ENCODE data around the gene CNDP2.
A peak's percentile ranks its signal among the peaks of the same experiment; 100 is the strongest.
"Not testable (repeated sequence)": the region's sequence is repeated elsewhere in the genome, so short reads cannot be mapped to it uniquely, and the experiment has no call there.

CNDP2 gene

GRCh38 chr18:74514860-74515495 lies 18.8 kb downstream of the CNDP2 start:
- DNase-seq, result no peak
- intact Hi-C loops (cut with DNase I), result no loop called here

- no peak for DNase-seq
- intact Hi-C loops (cut with DNase I), result no loop called here
Measured at GRCh38 chr18:74515620-74516231, 19.6 kb downstream of the CNDP2 start.

GRCh38 chr18:74516271-74517235 lies 20.4 kb downstream of the CNDP2 start:
- intact Hi-C loops (cut with DNase I), result no loop called here

DNA sequence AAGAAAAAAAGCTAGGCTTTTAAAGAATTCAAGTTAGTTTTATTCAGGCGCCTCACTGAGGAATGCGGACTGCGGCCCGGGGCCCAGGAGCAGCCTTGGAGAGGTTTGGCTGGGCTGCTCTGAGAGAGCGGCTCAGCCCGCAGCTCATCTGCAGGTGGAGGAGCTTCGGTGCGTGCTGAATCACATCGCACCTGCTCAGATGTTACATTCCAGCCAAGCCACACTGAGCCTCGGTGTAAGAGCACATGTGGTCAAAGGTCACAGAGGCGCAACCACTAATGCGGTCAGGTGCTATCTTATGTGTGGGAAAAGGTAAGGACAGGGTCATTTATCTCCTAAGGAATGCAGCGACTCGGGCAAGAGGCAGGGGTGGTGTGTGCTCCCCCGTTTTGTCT lies 21.1 kb downstream of the CNDP2 start:
- DNase-seq, result no peak

More at GRCh38 chr18:74516271-74517235, 20.4 kb downstream of the CNDP2 start:
- no peak for DNase-seq

GRCh38 chr18:74518456-74519295 lies 22.5 kb downstream of the CNDP2 start:
- intact Hi-C loops (cut with DNase I), result no loop called here
- DNase-seq, result no peak

More for the DNA sequence above, 21.1 kb downstream of the CNDP2 start:
- intact Hi-C loops (cut with DNase I), result no loop called here

GRCh38 chr18:74519320-74520095 lies 23.3 kb downstream of the CNDP2 start:
- no peak for DNase-seq
- intact Hi-C loops (cut with DNase I), result no loop called here

DNA sequence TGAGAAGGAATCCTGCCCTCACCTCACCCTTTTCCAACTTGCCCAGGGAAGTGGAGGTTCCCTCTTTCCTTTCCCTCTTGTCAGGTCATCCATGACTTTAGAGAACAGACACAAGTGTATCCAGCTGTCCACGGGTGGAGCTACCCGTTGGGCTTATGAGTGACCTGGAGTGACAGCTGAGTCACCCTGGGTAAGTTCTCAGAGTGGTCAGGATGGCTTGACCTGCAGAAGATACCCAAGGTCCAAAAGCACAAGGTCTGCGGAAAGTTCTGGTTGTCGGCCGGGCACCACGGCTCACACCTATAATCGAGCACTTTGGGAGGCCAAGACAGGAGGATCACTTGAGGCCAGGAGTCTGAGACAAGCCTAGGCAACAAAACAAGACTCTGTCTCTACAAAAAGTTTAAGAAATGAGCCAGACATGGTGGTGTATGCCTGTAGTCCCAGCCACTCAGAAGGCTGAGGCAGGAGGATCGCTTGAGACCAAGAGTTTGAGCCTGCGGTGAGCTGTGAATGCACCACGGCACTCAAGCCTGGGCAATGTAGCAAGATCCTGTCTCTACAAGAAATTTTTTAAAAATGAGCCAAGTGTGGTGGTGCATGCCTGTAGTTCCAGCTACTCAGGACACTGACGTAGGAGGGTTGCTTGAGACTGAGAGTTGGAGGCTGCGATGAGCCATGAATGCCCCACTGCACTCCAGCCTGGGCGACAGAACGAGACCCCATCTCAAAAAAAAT lies 24.1 kb downstream of the CNDP2 start:
- intact Hi-C loops (cut with DNase I), result no loop called here
- no peak for DNase-seq

GRCh38 chr18:74521068-74521725 lies 25.0 kb downstream of the CNDP2 start:
- DNase-seq, result no peak
- intact Hi-C loops (cut with DNase I), result no loop called here

DNA sequence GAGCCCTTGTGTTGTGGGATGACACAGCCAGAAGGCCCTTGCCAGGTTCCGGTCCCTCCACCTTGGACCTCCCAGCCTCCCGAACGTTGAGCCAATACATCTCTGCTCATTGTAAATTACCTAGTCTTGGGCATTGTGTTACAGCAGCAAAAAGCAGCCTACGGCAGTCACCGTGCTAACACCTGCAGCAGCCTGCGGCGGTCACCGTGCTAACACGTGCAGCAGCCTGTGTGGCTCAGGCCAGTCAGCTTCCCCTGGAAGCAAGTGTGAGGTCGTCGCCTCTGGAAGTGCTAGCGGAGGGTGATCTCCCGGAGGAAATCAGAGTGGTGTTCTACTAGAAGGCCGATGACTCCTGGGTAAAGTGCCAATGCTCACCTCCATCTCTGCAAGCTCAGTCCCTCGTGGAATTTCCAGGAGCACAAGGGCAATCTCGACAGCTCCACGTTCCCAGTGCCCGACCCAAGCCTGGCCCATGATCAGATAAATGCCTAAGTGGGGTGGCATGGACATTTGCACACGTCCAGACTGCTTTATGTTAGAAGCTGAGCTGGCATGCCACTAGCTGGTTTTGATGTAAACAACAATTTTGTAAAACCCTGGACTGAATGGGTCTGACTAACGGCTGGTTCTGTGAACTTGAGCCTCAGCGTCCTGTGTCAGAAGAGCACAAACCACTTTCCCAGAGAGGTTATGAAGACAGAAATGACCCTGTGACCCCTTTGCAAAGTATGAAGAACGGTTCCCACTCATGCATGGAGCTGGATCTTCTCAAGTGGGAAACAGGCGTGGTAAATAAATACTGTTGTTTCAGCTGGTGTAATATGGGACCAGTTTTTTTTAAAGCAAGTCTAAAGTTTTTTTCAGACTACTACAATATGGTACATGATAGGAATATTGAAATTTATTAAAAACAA lies 26.7 kb downstream of the CNDP2 start:
- intact Hi-C loops (cut with DNase I), result no loop called here
- peak in 1 of 10 donors; percentile 73 for DNase-seq

DNA sequence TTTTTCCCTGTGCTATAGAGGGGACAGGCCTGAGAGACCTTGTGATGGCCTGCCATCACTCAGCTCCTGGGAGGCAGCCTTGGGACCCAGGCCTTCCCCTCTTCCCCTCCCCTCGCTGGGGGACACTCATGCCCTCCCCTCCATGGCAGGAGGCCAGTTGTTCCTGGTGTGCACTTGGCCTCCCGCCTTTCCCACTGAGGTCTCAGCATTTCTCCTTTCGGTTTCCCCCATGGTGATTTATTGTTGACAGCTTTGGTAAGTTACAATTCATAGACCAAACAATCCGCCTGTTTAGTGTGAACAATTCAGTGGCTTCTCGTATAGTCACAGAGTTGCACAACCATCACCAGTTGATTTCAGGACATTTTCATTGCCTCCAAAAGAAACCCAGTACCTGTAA lies 27.9 kb downstream of the CNDP2 start:
- DNase-seq, result peak in 2 of 10 donors; percentile 7 to 75
- intact Hi-C loops (cut with DNase I), result no loop called here

DNA sequence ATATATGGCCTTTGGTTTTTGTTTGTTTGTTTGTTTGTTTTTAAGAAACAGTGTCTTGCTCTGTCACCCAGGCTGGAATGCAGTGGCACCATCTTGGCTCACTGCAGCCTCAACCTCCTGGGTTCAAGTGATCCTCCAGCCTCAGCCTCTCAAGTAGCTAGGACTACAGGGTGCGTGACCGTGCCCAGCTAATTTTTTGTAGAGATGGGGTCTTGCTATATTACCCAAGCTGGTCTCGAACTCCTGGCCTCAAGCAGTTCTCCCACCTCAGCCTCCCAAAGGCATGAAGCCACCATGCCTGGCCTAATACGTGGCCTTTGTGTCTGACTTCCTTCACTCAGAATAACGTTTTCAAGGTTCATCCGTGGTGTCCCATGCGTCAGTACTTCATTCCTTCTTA lies 28.8 kb downstream of the CNDP2 start:
- DNase-seq, result peak in 1 of 10 donors; percentile 36
- intact Hi-C loops (cut with DNase I), result not testable (repeated sequence)

GRCh38 chr18:74525741-74526140 lies 29.6 kb downstream of the CNDP2 start:
- DNase-seq, result peak in 2 of 10 donors; percentile 5 to 79
- intact Hi-C loops (cut with DNase I), result no loop called here

- intact Hi-C loops (cut with DNase I), result no loop called here
Measured at GRCh38 chr18:74526488-74526887, 30.3 kb downstream of the CNDP2 start.

GRCh38 chr18:74528478-74528877 lies 32.3 kb downstream of the CNDP2 start:
- no peak for DNase-seq
- intact Hi-C loops (cut with DNase I), result no loop called here

More at GRCh38 chr18:74526488-74526887, 30.3 kb downstream of the CNDP2 start:
- DNase-seq, result no peak

GRCh38 chr18:74528913-74529312 lies 32.8 kb downstream of the CNDP2 start:
- intact Hi-C loops (cut with DNase I), result no loop called here
- DNase-seq, result peak in 1 of 10 donors; percentile 30

GRCh38 chr18:74529378-74529777 lies 33.2 kb downstream of the CNDP2 start:
- intact Hi-C loops (cut with DNase I), result no loop called here
- peak in 1 of 10 donors; percentile 78 for DNase-seq
